HUES64 (cell line): ENCODE results near the gene IQGAP1.
"Not testable (repeated sequence)": the region's sequence is repeated elsewhere in the genome, so short reads cannot be mapped to it uniquely, and the experiment has no call there.

ENCODE experiments used
- H3K27ac ChIP-seq: 2 replicates; pipeline ENCODE4 v1.7.0; 2013; ENCODE audit warnings: low read depth, low read length, inconsistent platforms
- H3K27me3 ChIP-seq: 2 replicates; pipeline ENCODE4 v1.6.1; 2013; ENCODE audit warnings: mild to moderate bottlenecking, low read length; ENCODE audit not compliant: insufficient read depth
- H3K36me3 ChIP-seq: 2 replicates; pipeline ENCODE4 v1.6.1; 2013; ENCODE audit warnings: mild to moderate bottlenecking, low read length; ENCODE audit not compliant: insufficient read depth
- H3K4me1 ChIP-seq: 2 replicates; pipeline ENCODE4 v1.6.1; 2013; ENCODE audit warnings: mild to moderate bottlenecking, low read length, moderate library complexity; ENCODE audit not compliant: insufficient read depth
- H3K4me3 ChIP-seq: 2 replicates; pipeline ENCODE4 v1.5.1; 2013; ENCODE audit warnings: mild to moderate bottlenecking, low read length, moderate library complexity
- H3K9ac ChIP-seq: 2 replicates; pipeline ENCODE4 v1.6.1; 2013; ENCODE audit warnings: mild to moderate bottlenecking, low read depth, low read length
- H3K9me3 ChIP-seq: 2 replicates; pipeline ENCODE4 v1.6.1; 2013; ENCODE audit warnings: low read depth, low read length; ENCODE audit not compliant: insufficient read depth
- WGBS: fragments of 150-250, 120-280 bp; methylation state at CpG from one replicate; pipeline ENCODE4 v1.1.7; 2013; ENCODE audit warnings: missing lambda C conversion rate; 5-methylcytosine and 5-hydroxymethylcytosine counted together

The IQGAP1 gene

DNA sequence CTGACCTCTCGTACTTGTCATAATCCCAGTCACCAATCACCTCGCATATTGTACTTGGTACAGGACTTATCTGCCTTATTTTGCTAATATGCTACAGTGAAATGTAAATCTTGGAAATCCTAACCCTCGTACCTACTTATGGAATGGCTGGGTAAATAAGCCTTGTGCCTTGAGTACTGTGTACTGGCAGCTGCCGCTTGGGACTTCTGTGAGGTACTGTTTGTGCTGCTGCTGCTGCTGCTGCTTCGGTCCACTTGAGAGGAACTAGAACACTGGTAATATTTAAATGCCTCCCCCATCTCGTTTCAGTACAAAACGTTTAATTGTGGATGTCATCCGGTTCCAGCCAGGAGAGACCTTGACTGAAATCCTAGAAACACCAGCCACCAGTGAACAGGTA lies 99.1 kb downstream of the IQGAP1 start:
- Histone ChIP-seq H3K9ac (no peak overlapping the region), H3K4me1 (no peaks in the 10 kb centered on the region), H3K36me3 (peaks cover 91% of the 10 kb centered on the region), H3K27ac (no peak overlapping the region), H3K9me3 (no peaks in the 10 kb centered on the region), H3K27me3 (no peaks in the 10 kb centered on the region), H3K4me3 (no peak overlapping the region)
- 96% methylated on average over 8 of the region's 8 CpGs for WGBS

DNA sequence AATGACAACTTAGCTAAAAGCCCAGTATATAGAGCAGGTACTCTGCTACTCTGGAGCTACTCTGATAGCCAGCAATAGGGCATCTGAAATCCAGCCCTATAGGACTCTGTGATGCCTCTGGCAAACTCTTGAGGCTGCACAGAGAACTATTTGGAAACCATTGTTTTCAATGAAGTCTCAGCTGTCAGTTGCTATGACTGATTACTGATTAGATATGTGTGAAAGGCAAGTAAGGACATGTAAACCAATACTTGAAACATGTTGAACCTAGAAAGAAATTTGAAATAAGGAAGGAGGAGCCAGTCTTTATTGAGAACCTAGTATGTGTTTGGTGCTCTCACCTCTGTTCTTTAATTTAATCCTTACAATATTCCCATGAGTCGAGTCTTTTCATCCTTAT lies 101.5 kb downstream of the IQGAP1 start:
- Histone ChIP-seq H3K9me3 (no peaks in the 10 kb centered on the region), H3K4me1 (no peaks in the 10 kb centered on the region), H3K27ac (no peak overlapping the region), H3K9ac (no peak overlapping the region), H3K4me3 (no peak overlapping the region), H3K27me3 (no peaks in the 10 kb centered on the region), H3K36me3 (peaks cover 93% of the 10 kb centered on the region)
- WGBS: 97% methylated on average over 1 of the region's 1 CpG

DNA sequence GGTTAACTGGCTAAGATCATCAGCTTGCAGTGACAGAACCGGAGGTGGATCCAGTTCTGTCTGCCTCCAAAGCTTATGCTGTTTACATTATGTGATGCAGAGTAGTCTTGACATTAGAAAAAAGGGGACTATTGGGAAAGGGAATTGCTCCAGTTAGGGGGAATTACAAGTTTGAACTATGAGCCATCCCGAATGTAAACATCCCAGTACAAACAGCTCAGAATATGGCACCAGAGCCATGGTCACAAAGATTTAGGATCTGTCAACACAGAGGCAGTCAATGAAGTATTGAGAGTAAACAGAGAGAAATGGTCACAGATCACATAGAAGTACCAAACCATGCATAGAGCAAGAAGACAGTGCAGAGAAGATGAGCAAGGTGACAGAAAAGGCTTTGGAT lies 101.9 kb downstream of the IQGAP1 start:
- 88% methylated on average over 2 of the region's 2 CpGs for WGBS
- H3K9ac ChIP-seq: no peak overlapping the region
- H3K9me3 ChIP-seq: no peaks in the 10 kb centered on the region
- peaks cover 93% of the 10 kb centered on the region for H3K36me3 ChIP-seq
- H3K27ac ChIP-seq: no peak overlapping the region
- H3K4me1 ChIP-seq: no peaks in the 10 kb centered on the region
- no peaks in the 10 kb centered on the region for H3K27me3 ChIP-seq
- no peak overlapping the region for H3K4me3 ChIP-seq

DNA sequence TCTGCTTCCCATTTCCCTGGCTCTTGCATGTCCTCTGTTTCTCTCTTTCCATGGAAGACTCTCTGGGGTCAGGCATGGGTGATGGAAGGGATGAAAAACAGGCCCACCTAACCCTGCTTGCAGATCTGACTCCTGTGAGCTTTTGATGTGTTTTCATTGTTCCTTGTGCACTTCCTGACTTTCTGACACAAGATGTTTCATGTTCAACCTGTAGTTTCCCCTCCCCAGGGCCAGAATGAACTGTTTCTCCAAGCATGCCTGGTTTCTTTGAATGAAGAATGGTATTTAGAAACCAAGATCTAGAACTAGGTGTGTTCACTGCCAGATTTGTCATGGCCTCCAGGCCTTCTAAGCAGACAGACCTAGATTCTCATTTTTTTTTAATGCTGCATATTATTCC lies 105.6 kb downstream of the IQGAP1 start:
- no peak overlapping the region for H3K27ac ChIP-seq
- H3K36me3 ChIP-seq: peaks cover 94% of the 10 kb centered on the region
- H3K9ac ChIP-seq: no peak overlapping the region
- no peaks in the 10 kb centered on the region for H3K4me1 ChIP-seq
- no peaks in the 10 kb centered on the region for H3K9me3 ChIP-seq
- no peak overlapping the region for H3K4me3 ChIP-seq
- H3K27me3 ChIP-seq: no peaks in the 10 kb centered on the region

DNA sequence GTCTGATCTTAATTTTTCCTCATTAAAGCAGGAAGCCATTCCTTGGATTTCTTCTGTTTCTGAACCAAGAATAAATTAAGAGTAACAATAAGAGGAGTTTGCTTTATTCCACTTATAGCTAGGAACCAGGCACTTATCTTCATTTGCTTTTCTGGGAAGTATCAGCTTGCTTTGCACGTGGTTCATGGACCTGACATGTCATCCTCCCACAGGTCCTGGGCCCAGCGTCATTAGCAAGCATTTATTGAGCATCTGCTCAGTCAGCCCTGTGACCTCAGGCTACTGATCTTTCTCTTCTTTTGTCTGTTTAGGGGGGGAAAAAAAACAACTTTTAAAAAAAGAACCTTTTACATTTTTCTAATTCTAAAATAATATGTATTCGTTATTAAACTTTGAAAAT lies 107.0 kb downstream of the IQGAP1 start:
- Histone ChIP-seq H3K27me3 (no peaks in the 10 kb centered on the region), H3K9me3 (no peaks in the 10 kb centered on the region), H3K27ac (no peak overlapping the region), H3K4me3 (no peak overlapping the region), H3K4me1 (no peaks in the 10 kb centered on the region), H3K9ac (no peak overlapping the region), H3K36me3 (peaks cover 93% of the 10 kb centered on the region)
- 97% methylated on average over 2 of the region's 3 CpGs for WGBS

DNA sequence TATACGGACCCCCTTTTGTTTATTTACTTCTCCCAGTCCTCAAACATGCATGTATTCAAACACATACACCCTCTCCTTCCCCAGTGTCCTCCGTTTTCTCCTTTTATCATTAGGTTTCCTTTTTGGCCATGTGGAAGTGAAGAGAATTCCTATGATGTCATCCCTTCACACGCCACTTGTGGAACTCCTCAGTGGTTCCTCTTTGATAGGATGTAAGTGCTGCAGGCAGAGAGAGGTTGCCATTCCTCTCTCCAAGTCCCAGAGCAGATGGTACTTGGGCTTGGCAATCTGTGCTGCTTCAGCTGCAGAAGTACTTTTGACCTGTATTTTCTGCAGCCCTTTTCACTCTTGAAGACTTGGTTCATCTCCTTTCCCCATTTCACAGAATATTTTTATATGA lies 108.7 kb downstream of the IQGAP1 start:
- Histone ChIP-seq H3K9ac (no peak overlapping the region), H3K9me3 (no peaks in the 10 kb centered on the region), H3K4me3 (no peak overlapping the region), H3K36me3 (peaks cover 97% of the 10 kb centered on the region), H3K4me1 (no peaks in the 10 kb centered on the region), H3K27me3 (no peaks in the 10 kb centered on the region), H3K27ac (no peak overlapping the region)
- 84% methylated on average over 3 of the region's 3 CpGs for WGBS

DNA sequence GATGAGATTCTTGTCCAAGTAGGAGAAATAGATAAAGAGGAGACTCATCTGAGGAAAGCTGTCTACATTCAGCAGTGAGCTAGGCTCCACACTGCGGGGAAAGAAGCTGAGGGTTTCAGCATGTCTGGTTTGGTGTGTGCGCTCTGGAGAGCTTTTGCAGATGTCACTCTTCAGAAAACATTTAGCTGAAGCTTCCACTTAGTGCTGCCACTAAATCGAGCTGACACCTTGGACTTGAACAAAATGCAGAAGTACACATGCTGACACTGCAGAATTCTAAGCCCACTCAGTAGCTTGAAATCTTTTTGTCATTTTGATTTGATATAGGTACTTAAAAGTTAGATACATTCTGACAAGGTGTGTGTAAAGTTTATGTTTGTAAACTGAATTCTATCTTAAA lies 109.3 kb downstream of the IQGAP1 start:
- no peak overlapping the region for H3K27ac ChIP-seq
- H3K36me3 ChIP-seq: peaks cover 96% of the 10 kb centered on the region
- H3K4me3 ChIP-seq: no peak overlapping the region
- WGBS: 93% methylated on average over 3 of the region's 3 CpGs
- H3K4me1 ChIP-seq: no peaks in the 10 kb centered on the region
- no peaks in the 10 kb centered on the region for H3K9me3 ChIP-seq
- no peak overlapping the region for H3K9ac ChIP-seq
- no peaks in the 10 kb centered on the region for H3K27me3 ChIP-seq

DNA sequence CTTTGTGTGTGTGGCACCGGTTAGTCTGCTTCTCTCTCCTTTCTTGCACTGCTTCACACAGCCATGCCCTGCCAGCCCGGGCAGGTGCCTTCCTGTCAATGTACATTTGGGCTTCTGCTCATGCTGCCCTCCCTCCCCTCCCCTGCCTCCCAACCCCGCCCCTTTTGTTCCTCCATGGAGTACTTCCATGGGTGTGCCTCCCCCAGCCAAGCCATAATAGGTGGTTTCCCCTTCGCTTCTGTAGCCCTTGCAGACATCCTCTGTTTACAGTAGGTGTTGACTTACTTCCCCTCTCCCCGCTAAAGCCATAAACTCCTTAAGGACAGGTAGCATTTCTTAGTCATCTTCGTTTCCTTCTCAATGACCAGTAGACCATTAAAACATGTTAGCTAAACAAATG lies 109.9 kb downstream of the IQGAP1 start:
- no peak overlapping the region for H3K9ac ChIP-seq
- H3K4me1 ChIP-seq: no peaks in the 10 kb centered on the region
- no peaks in the 10 kb centered on the region for H3K9me3 ChIP-seq
- peaks cover 91% of the 10 kb centered on the region for H3K36me3 ChIP-seq
- no peak overlapping the region for H3K4me3 ChIP-seq
- WGBS: 83% methylated on average over 6 of the region's 6 CpGs
- H3K27ac ChIP-seq: no peak overlapping the region
- no peaks in the 10 kb centered on the region for H3K27me3 ChIP-seq

DNA sequence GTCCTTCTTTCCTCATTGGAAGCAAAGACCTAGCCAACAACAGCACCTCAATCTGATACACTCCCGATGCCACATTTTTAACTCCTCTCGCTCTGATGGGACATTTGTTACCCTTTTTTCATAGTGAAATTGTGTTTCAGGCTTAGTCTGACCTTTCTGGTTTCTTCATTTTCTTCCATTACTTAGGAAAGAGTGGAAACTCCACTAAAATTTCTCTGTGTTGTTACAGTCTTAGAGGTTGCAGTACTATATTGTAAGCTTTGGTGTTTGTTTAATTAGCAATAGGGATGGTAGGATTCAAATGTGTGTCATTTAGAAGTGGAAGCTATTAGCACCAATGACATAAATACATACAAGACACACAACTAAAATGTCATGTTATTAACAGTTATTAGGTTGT lies 112.1 kb downstream of the IQGAP1 start:
- Histone ChIP-seq H3K27ac (no peak overlapping the region), H3K9me3 (no peaks in the 10 kb centered on the region), H3K36me3 (peaks cover 69% of the 10 kb centered on the region), H3K4me1 (no peaks in the 10 kb centered on the region), H3K4me3 (no peak overlapping the region), H3K27me3 (no peaks in the 10 kb centered on the region), H3K9ac (no peak overlapping the region)
- WGBS: 88% methylated on average over 2 of the region's 2 CpGs

DNA sequence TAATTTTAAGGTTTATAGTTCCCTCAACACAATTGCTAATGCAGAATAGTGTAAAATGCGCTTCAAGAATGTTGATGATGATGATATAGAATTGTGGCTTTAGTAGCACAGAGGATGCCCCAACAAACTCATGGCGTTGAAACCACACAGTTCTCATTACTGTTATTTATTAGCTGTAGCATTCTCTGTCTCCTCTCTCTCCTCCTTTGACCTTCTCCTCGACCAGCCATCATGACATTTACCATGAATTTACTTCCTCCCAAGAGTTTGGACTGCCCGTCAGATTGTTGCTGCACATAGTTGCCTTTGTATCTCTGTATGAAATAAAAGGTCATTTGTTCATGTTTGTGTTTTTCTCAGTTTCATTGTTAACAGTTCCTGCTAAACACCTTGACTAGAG lies 113.9 kb downstream of the IQGAP1 start:
- peaks cover 52% of the 10 kb centered on the region for H3K36me3 ChIP-seq
- no peaks in the 10 kb centered on the region for H3K4me1 ChIP-seq
- H3K9ac ChIP-seq: no peak overlapping the region
- H3K9me3 ChIP-seq: no peaks in the 10 kb centered on the region
- H3K4me3 ChIP-seq: no peak overlapping the region
- WGBS: 90% methylated on average over 3 of the region's 4 CpGs
- H3K27me3 ChIP-seq: no peaks in the 10 kb centered on the region
- H3K27ac ChIP-seq: no peak overlapping the region

DNA sequence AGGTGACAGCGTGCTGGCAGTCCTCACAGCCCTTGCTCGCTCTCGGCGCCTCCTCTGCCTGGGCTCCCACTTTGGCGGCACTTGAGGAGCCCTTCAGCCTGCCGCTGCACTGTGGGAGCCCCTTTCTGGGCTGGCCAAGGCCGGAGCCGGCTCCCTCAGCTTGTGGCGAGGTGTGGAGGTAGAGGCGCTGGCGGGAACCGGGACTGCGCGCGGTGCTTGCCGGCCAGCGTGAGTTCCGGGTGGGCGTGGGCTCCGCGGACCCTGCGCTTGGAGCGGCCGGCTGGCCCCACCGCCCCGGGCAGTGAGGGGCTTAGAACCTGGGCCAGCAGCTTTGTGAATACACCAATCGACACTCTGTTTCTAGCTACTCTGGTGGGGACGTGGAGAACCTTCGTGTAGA lies 122.7 kb downstream of the IQGAP1 start:
- WGBS: 93% methylated on average over 29 of the region's 29 CpGs
- not testable (repeated sequence) for H3K9ac ChIP-seq

DNA sequence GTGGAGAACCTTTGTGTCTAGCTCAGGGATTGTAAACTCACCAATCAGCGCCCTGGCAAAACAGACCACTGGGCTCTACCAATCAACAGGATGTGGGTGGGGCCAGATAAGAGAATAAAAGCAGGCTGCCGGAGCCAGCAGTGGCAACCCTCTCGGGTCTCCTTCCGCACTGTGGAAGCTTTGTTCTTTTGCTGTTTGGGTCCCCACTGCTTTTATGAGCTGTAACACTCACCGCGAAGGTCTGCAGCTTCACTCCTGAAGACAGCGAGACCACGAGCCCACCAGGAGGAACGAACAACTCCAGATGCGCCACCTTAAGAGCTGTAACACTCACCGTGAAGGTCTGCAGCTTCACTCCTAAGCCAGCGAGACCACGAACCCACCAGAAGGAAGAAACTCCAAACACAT lies 123.2 kb downstream of the IQGAP1 start:
- not testable (repeated sequence) for H3K27ac ChIP-seq, H3K4me3 ChIP-seq, H3K9ac ChIP-seq, H3K36me3 ChIP-seq, H3K27me3 ChIP-seq, H3K9me3 ChIP-seq, H3K4me1 ChIP-seq
- 98% methylated on average over 11 of the region's 13 CpGs for WGBS

More for the DNA sequence above, 122.7 kb downstream of the IQGAP1 start:
- H3K4me1 ChIP-seq, H3K36me3 ChIP-seq, H3K4me3 ChIP-seq, H3K27me3 ChIP-seq, H3K27ac ChIP-seq, H3K9me3 ChIP-seq: not testable (repeated sequence)
